GM21515 (cell line): ENCODE results near the gene ZNF775.

ENCODE experiments used
- ATAC-seq: cut with Tn5 transposase; IDR thresholded peaks from one replicate; pipeline ENCODE4 v1.9.1; 2021; ENCODE audit not compliant: unreplicated experiment

The ZNF775 gene

DNA sequence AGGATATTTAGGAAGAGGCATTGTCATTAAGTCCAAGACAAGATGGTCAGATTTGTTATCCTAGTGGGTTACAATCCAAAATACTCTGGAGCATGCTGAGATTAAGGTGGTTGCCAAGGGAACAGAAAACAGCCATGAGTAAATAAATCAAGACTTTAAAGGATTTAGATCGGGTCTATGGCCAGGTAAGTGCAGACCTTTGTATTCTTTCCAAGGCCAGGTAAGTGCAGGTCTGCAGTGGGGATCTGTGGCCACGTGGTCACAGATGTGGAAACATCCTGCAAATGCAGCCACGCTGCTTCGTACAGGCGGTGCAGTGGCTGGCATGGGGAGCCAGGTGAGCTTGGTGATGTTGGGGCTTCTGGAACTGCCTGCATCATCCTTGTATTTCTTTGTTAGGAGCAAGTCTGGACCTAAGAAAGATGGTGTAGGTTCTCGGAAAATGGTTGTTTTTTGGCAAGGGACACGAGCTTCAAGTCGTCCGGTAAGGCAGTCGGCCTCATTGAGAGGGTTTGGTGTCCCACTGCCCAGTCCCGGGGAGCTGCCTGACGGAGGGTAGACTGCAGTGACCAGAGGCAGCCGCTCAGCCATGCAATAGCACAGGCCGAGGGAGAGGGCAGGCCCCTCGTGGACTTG is 21.8 kb downstream of the ZNF775 start:
- no peak for ATAC-seq

DNA sequence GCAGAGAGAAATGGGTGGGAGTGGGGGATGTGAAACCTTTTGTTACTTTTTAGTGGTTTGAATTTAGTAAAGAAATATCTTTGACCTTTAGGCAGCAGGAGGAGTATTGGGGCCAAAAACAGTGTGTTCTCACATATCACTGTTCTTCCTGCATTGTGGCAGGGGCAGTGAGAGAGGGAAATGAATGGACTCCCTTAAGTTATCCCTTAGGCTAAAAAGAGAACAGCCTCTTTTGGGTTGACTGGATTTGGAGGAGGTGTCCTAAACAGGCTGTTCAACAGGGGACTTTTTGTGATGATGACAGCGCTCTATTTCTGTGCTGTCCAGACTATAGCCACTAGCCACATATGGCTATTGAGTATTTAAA is 22.3 kb downstream of the ZNF775 start:
- ATAC-seq = no peak

DNA sequence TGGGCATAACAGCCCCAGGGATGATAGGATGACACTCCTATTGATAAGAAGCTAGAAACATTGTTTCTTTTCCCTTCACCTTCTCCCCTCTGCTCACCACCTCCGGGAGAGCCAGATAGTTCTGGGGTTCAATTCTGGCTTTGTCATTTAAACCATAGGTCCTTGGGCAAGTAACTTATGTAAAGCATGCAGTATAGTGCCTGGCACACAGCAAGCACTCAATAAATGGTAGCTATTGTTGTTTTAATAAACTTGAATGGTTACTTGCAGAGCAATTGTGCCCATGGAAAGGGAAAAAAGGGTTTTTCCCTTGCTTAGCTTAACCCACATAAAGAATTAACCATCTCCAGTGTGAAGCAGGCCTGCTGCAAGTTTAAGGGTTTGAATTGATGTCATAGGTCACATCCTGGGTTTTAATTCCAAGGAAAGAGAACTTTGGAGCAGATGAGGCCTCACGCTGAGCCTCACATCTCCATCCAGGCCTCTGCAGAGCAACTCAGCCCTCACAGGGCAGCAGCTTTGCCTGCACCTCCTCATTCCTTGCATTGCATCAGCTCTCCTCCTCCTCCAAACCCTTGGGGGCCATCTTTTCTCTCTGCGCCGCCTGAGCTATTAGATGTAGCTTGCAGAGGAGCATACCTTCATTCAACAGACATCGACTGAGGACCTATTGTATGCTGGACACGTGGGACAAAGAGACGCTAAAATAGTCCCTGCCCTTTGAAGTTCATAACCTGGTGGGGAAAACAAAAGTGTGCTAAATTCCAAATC is 22.9 kb downstream of the ZNF775 start:
- no peak for ATAC-seq

DNA sequence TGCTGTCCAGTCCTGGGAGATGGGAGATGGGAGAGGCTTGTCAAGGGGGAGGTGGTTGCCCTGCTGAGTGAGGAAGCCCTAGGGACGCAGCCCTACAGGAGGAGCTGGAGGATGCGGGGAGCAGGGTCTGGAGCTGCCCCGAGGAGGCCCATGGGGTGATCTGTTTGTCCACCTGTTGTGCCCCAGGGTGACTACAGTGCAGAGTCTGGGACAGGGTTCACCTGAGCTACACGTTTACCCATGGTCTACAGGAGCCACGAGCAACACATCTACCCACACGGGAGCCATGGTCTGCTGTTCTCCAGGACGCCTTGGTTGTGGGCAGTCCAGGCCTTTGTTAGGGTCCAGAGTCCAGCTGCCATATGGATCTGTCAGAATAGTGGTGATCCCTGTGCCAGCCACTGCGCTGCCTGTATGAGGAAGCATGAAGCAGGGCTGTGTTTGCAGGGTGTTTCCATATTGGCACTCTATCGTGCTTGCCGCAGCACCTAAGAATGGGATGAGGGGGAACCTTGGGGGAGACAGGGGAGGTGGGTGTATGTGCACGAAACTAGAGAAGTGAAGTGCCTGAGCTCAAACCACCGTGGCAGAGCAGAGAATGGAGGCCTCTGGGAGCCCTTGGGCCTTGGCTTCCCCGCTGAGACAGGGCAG is 23.7 kb downstream of the ZNF775 start:
- ATAC-seq = no peak

DNA sequence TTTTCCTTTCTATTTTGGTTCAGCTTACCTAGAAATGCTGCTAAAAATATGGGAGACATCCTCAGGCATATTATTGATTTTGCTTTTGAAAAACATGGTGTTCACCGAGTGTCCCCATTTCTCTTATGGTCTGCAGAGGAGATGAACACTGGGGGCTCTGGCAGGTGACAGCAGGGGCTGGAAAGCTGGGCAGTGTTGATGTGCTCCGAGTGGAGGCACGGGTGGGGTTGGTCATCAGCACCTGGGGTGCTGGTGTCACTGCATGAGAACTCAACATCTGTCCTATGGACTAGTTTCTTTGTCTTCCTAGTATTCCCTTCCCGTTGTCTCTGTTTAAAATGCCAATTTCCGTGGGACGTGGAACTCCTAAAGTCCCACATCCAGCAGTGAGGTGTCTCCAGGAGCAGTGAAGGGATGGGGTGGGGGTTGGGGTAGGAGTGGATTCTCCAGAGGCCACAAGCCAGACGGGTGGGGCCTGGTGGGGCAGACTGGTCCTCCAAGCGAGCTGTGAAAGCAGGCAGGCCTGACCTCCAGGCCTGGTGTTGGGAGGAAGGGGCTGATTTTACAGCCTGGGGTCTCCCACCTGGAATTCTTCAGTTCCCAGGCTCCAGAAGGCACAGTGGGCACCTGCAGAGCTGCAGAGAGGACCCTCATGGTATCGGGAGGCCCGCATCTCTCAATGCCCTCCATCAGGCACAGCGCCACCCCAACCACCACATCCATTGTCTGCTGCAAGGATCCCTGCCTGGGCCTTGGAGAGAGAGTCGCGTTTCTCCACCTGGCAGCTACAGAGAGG is 24.4 kb downstream of the ZNF775 start:
- no peak for ATAC-seq

DNA sequence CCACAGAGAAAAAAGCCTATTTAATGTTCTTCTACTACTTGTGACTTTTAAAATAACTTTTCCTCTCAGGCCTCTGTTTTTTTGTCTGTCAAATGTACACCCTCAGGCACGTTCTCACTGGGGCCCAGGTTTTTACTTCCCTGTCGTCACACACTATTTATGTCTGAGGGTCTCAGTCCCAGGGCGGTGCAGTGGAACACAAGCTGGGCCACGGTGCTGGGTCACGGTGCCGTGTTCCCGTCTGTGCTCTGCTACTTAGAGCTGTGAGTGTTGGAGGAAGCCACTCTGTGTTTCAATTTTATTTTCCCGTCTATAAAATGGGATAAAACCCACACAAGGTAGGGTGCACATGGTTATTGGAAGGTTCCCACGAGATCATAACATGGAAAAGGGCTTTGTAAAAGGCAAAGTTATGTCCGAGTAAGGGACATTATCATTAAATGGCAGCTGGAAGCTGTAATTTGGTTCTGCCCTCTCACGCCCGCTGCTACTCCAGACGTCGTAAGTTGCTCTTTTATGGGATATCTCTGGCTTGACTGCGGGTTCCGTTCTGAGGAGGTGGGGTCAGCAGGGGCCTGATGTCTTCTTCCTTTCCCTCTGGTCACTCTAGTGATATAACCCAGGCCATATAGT is 25.2 kb downstream of the ZNF775 start:
- ATAC-seq = no peak

DNA sequence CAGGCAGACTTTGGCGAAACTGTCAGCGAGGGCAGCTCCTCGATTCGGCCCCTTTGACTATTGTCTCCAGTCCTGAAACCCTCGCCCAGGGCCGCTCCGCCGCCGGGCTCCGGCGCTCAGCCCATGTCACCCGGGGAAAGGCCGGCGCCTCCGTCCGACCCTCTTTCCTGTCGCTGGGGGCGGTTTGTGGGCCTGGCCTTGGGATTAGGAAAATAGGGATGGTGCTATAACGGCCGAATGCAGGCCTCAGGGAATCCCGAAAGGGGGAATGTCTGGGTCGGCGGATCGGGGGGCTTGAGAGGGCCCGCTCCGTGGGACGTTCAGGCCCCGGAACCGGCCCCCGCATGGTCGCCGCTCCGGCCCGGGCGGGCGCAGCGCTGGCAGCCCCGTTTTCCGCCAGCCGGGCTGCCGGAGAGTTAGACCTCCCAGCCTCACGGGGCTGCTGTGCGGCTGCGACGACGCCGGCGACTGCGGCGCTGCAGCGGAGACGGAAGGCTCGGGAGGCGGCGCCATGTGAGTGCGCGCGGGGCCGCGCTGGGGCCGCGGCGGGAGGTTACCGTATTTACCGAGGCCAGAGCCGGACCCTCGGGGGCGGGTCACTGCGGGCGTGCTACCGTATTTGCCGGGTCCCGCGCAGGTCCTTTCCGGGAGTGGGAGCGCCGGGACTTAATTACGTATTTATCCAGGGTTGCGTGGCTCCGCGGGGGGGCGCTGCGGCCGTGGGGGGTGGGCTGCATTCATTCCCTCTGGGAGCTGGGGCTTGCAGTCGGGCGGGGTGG is 25.9 kb downstream of the ZNF775 start:
- peak; percentile 54 for ATAC-seq

DNA sequence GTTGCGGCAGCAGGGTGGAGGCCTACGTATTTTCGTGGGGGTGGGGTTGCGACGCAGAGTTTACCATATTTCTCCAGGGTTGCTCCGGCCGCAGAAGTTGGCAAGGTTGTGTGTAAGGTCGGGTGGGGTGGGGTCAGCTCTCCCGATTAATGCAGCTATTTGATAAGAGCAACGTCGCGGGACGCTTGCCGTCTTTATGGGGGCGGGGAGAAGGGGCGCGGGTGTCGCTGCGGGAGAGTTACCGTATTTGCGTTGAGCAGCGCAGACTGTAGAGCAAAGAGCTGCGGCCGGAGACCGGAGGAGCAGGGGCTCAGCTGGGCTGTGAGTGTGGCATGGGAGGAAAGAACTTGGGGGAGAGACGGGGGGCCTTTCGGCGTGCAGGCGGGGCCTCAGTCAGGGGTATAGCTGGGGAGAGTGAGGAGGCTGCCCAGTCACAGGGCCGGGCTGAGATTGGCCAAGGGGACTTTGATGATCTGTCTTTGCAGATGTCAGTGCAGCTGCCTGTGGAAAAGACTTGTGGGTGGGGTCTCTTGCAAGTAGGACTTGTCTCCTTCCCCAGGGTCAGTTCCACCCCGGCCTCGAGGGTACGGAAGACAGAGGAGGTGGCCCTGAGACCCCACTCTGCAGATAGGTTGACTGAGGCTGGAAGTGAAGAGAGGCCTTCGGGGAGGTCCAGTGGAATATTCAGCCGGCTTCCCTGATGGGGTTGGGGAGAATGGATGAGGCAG is 26.6 kb downstream of the ZNF775 start:
- ATAC-seq = no peak

DNA sequence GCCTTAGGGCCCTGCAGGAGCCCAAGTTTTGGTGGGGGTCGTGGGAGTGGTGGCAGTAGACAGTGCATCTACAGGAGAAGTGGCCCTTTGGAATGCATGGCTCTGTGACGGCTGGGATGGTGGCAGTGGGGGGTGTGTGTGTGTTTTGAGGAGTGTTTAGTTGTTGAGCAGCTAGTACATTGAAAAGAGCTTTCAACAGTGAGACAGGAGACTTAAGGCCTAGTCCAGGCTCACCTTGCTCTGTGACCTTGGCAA is 27.1 kb downstream of the ZNF775 start:
- no peak for ATAC-seq

DNA sequence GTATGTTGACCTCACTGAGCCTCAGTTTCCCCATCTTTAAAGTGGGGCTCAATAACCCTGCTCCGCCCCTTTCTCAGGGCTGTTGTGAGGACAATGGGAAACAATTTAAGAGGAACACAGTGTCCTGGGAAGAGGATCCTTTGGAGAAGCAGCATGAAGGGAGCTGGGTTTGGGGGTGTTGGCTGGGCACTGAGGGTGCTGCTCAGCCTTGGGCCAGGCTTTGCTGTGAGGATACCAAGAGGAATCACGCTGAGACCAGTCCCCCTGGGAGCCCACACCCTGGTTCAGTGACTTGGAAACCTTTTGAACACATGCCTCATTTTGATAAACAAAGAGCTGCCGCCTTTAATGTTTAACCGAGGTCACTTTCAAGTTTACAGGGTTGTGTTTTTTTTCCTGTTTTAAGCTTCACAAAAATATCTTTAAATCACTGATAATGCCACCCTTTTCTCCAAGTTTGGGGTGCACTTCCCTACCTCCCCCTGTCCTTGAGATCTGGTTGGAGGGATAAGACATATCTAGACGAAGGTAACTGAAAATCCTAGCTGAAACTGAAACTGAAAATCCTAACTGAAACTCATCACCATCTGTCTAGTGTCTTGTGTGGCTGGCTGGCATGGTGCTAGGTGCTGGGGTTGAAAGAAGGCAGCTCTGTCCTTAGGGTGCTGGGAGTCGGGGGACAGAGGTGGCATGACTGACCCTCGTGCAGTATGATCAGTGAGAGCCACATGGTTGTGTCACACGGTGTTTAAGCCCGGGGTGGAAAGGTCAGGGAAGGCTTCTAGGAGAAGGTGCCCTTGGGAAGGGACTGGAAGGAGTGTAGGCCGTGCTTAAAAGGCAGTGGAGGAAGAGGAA is 27.7 kb downstream of the ZNF775 start:
- ATAC-seq = peak; percentile 54

DNA sequence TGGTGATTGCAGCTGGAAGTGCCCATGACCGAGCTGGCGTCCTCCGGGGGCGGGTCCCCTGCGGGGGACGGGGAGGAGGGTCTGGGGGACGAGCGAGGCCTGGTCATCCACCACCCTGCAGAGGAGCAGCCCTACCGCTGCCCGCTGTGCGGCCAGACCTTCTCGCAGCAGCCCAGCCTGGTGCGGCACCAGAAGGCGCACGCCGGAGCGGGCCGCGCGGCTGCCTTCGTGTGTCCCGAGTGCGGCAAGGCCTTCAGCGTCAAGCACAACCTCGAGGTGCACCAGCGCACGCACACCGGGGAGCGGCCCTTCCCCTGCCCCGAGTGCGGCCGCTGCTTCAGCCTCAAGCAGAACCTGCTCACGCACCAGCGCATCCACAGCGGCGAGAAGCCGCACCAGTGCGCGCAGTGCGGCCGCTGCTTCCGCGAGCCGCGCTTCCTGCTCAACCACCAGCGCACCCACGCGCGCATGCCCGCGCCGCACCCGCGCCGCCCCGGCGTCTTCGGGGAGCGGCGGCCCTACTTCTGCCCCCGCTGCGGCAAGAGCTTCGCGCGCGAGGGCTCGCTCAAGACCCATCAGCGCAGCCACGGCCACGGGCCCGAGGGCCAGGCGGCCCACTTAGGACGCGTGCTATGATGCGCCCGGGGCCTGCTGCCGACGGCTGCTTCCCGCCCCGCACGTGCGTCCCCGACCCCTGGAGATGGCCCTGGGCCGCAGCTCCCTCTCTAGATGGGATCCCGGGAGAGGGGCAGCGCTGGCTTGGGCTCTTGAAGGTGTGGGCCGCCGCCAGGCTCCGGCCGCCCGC is 28.7 kb downstream of the ZNF775 start:
- no peak for ATAC-seq

DNA sequence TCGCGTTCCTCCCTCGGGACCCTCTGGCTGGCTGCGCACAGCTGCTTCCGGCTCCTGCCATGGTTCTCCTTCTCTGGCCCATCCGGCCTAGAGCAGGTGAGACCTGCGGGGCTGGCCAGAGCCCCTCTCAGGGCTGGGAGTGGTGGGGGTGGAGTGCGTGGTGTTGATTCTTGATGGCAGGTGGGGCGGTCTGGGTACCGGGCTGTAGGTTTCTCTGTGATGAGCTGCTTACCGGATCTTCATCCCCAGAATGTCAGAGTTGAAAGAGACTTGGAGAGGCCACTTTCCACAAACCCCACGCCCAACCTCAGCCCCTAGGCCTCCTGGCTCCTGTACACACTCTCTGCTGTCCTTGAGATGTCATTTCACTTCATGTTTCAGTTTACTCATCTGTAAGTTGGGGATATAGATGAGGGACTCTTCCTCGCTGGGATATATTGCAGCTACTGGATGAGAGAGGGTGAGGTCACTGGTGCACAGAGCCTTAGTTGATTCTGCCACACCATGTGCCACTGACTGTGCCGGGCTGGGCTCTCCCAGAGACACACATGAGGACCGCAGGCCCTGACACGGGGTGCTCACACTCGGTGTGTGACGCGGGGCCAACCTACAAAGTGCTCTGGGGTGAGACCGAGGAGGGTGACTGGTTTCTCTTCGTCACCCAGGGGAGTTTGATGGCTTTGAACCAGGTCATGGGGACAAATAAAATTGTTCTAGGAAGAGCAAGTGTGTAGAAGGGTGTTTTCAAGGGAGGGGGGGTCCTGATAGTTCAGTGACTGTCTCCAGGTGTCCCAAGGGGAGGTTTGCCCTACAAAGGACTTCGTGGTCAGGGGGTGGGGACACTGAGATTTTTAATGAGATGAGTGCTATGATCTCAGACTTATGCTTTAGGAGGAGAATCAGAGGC is 29.5 kb downstream of the ZNF775 start:
- ATAC-seq = no peak

DNA sequence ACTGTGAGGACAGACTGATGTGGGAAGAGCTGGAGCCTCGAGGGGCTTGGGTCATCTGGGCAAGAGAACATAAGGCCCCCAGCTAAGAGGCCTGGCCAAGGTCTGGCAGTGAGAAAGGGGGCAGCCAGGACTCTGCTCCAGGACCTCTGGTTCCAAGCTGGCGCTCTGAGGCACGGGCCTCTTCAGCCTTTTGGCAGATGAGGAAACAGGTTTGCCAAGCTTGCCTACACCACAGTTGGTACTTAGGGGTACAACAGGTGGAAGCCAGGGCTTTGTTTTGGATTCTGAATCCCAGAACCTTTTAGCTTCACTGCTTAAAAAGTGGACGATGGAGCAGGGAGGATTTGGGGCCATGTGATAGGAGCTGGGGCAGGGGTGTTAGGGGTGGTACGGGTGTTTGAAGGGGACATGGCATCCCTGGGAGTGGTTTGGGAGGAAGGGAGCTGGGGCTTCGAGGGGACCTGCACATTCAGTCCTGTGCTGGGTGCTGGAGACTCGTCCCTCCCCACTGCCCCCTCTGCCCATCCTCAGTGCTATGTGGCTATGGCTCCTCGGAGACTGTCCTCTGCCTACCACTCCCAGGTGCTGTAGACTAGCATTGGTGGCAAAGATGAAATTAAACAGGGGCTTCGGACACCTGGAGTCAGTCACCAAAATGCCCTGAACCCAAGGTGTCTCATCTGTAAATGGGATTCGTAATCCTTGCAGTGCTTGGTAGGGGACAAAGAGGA is 30.3 kb downstream of the ZNF775 start:
- ATAC-seq = no peak

DNA sequence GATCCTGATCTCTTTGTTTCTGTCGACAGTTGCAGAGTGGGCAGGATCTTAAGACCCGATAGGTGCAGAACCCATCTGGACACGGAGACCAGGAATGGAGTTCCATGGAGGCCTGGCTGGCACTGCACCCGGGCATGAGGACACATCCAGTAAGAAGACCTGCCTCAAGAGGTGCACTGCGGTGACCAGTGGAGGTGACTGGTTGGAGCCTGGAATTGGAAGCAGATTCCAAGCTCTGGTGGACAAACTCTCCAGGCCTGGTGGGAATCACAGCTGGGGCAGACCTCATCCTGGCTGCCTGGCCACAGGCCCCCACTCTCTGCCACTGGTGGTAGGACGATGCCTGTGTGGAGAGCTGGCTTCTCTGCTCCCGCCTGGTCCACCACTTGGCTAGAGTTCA is 31.0 kb downstream of the ZNF775 start:
- ATAC-seq = no peak

DNA sequence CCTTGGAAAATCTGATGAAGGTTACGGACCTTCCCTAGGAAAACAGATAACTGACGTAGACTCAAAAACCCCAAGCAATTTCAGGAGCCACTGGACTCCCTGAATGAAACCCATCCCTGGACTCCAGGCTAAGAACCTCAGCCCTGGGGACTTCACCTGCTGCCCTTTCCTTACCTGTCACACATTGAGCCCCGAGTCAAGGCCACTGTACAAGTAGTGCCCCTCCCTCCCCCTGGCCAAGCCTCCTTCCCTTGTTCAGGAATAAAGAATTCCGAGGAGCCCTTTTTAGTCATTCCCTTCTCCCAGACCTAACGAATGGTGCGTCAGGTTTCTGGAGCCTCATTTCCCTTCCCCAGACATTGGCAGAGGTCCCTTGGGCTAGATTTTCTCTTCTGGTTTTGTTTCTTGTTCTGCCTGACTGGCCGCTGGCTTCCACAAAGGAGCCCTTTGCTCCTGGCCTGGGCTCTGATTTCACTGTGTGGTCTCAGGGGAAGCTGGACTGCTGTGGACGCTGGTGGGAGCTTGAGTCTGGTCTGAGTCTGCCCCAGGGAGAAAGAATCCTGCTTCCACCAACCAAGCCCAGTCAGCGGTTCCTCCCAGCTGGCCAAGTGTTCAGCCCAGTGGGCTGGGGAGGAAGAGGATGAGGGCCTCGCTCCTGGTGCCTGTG is 31.7 kb downstream of the ZNF775 start:
- no peak for ATAC-seq

DNA sequence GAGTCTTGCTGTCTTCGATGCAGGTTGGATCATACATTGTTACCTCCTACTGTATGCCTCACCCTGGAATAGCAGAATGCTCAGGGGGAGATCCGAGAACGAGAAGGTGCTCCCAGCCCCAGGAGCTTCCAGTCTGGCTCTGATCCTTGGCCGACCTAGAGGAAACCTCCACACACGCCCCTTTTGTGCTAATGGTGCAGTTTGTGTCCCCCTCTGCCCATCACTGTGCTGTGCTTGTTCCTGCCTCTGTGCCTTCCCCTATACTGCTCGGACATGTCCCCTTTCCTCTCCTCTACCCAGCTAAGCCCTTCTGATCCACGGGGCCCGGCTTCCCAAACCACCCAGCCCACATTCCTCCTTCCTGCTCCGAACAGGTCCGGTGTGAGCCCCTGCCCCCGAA is 32.5 kb downstream of the ZNF775 start:
- ATAC-seq = no peak
